Pericardium fibroblast (primary cell): Measurements from ENCODE around the gene TRERF1. TPM values are rescaled to one million over a fixed set of nuclear protein-coding genes. Genes with fewer than 3 reads are reported as not detected.

Experiments used
- total RNA-seq: library from RNA; depleted of rRNA; stranded (reverse); fragments of >200 nt; gene quantifications from 2 replicates; pipeline ENCODE4 v1.2.3, GENCODE V29; 2015

Gene TRERF1
- 2.8 and 3.6 TPM in 2 replicates for total RNA-seq

GRCh38 chr6:42451333-42452170, at the start of gene TRERF1:
TSS of gene TRERF1 (minus strand) at chr6:42451926. CDS start at chr6:42269590, 182,336 bp downstream.

GRCh38 chr6:42217519-42218367, 234.0 kb downstream of the TRERF1 start, which contains the start of gene MRPS10:
TSS of gene MRPS10 (minus strand) at chr6:42217861. CDS start at chr6:42217849, 12 bp downstream.

Other genes with a start within 250 kb of the TRERF1 start
- gene MRPS10, start 234.1 kb downstream of the TRERF1 start, total RNA-seq: 17.3 and 23.6 TPM in 2 replicates
- gene UBR2, start 112.1 kb upstream of the TRERF1 start, total RNA-seq: 13.7 and 14.6 TPM in 2 replicates